NCI-H526 (cell line): ENCODE results near the gene NPTX1.

ENCODE experiments used
- DNase-seq, 2 experiments: peaks; one replicate each; lab custom pipeline; 2025; lab: John Stamatoyannopoulos, UW

NPTX1 gene

DNA sequence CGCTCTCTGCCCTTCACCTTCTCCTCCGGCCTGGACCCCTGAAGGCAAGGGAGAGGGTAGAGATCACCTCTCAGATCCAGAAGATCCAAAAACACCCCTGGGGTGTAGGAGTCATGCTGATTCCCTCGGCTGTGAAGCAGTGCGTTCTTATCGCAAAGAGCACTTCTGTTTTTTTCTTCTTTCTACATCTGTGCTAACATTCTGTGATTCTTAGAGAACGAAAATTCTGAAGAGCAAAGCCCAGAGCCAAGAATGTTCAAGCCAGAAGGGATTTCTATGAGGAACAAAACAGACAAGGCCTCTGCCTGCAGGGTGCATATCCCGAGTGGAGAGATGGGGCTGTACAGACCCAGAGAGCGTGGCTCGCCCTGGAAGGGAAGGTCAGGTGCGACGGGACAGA is 17.2 kb downstream of the NPTX1 start:
- no peak for DNase-seq

DNA sequence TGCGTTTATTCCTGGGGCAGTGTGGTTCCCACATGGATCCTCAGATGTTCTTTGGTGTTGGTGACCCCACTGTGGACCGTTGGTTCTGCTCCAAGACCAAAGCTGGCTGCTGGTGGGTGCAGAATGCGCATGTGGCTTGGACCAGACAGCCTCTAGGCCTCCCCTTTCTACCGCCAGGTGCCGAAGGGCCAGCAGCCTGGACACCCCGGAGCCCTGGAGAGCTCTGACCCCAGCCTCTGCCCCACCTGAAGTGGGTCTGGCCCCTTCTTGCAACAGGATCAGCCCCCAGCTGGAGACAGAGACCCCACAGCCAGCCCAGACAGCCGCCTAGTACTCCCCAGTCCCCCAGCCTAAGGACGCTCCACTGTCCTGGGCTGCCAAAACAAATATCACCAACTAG is 18.4 kb downstream of the NPTX1 start:
- no peak for DNase-seq

DNA sequence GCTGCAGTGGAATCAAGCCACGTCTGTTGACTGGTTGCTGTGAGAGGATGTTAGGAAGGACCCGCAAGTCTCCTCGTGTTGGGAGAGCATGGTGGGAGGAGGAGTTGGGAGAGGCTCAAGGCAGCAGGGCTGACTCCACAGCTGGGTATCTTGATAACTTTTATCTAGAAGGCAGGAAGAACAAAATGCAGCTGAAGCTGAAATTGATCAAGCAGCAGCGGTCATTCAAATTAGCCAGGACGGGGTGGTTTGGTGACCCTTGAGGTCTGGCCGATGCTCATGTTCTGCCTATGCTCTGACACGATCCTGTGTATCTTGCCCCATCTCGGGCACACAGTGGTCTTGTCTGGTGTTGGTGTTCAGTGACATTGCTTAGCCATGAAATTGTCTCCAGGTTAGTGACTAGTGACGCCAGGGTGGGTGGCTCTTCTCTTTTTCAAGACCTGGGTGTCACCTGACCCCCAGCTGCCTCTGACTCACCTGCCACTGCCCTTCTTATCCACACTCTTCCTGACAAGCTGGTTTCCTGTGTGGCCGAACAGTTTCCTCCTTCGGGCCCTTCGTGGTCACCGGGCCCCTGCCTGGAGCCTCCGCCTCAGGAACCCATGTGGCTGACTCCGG is 19.1 kb downstream of the NPTX1 start:
- DNase-seq, result no peak

DNA sequence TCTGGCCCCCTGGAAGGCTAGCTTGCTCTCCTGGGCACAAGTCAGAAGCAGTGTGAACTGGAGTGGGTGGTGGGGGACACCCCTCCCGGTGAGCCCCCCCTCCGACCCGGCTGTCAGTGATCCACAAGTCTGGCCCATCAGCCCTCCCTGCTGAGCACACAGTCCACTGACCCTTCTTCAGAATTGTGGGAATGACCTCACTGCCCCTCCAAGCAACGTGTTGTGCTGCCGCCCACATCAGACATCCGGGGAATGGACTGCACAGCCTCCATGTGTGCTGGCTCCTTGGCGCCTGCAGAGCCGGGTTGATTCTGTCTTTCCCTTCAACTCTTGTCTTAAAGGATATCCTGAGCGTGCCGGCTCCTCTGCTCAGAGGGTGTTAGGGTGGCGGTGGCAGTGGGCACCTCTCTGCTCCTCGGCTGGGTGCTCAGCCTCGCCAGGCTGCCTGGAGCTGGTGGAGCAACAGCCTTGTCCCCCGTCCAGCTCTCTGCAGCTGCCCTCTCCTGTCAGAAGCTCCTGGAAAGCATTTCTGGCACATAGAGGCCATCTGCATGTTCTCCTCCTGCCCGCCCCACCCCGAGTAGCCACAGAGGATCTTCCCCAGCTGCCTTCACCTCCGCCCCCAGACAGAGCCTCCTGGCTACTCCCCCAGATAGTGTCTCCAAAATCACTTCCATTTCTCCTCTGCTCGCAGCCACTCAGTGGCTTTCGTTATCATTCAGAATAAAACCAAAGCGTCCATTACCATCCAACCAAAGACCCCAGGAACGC is 19.8 kb downstream of the NPTX1 start:
- DNase-seq, result no peak

- no peak for DNase-seq
Observed at GRCh38 chr17:80455784-80456183, 20.6 kb downstream of the NPTX1 start.

DNA sequence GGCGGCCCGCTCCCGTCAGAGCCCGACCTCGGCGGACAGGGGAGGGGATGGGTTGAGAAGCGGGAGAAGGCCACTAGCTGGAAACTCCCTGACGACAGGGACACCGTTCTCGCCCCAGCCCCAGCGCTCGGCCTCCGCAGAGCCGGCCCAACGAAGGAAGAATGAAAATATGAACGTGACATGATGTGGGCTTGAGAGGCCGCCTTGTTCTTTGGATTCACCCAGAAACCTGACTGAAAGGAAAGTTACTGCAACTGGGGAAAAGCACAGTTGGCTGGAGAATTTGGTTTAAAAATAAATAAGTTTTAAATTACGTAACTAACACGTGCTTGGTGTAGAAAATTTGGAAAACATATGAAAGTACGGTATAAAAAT is 21.1 kb downstream of the NPTX1 start:
- DNase-seq, result peak in 1 of 2 experiments; percentile 76

- peak; percentile 88 to 98 for DNase-seq
Observed at GRCh38 chr17:80454557-80455335, 21.7 kb downstream of the NPTX1 start.

- no peak for DNase-seq
Observed at GRCh38 chr17:80453998-80454556, 22.3 kb downstream of the NPTX1 start.

- DNase-seq, result no peak
Observed at GRCh38 chr17:80453126-80453997, 23.0 kb downstream of the NPTX1 start.

DNA sequence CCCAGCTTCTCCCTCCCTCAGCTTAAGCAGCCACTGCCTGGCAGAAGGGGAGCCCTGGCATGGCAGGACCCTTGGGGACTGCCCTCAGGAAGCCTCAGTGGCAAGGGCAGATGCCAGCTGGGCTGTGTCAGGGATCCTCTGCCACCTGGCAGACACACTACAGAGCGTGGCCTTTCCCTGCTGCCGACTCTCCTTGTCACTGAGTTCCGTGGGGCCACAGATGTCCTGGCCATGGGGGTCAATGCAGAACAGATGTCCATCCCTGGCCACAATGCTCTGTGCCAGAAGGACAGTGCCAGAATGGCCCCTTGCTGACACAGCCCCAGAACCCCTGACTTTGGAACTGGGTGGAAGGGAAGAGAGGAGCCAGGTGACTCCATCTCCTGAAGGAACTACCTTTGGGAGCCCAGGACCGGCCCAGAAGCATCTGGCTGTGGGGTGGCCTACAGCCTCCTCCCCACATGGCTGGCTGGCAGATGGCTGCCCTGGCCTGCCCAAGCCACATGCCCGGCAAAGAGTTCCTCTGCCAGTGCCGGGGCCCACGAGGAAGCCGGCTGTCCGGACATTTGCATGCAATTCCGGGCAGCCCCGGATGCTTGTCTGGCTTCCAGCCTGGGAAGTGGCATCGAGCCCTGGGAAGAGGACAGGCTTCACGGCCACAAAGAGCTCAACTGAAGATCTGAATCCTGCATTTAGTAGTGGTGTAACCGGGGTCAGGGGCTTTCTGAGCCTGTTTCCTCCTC is 24.1 kb downstream of the NPTX1 start:
- DNase-seq, result peak in 1 of 2 experiments; percentile 39

DNA sequence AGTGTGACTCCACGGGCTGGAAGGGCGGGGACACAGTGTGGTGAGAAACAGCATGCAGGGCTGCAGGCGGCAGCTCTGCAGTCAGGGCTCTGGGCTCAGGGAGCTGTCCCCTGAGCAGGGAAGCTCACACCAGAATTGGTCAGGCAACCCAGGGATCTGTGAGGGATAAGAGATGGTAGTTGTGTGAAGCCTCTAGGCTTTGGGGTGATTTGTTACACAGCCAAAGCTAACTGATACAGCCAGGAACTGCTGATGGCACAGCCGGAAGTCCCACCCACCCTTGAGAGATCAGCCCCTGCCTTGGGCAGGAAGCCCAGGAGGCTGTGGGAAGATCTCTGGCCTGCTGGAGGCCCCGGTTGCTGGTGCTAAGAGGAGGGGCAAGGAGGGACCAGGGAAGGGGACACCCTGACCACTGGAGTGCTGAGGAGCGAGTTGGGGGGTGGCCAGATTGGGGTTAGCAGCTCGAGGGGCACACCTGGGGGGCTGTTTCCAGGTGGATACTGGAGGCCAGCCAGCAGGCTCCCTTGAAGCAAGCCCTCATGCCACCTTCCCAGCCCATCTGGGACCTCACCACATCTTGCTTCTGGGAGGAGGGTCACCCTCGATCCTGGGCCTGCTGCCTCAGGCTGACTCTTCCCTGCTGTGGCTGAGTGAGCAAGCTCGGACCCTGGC is 25.2 kb downstream of the NPTX1 start:
- no peak for DNase-seq

GRCh38 chr17:80449930-80450576 is 26.4 kb downstream of the NPTX1 start:
- DNase-seq, result no peak

GRCh38 chr17:80449194-80449929 is 27.0 kb downstream of the NPTX1 start:
- DNase-seq, result no peak

GRCh38 chr17:80447790-80448189 is 28.6 kb downstream of the NPTX1 start:
- DNase-seq, result no peak

- no peak for DNase-seq
Observed at GRCh38 chr17:80446645-80447405, 29.6 kb downstream of the NPTX1 start.

DNA sequence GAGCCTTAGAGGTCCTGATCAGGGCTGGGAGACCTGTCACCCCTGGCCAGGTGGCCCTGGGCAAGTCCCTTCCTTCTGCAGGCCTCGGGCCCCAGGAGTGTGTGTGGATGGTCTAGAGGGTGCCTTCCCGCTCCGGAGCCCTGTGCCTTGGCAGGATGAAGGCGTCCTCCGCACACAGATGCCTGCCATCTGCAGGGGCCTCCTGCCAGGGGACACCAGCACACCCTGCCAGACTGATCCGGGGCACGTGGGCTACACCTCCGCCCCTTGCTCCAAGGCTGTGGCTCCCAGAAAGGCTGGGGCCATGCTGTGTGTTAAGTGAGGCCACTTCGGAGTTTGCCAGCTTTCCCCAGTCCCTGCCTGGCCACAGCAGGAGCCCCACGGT is 30.7 kb downstream of the NPTX1 start:
- no peak for DNase-seq

DNA sequence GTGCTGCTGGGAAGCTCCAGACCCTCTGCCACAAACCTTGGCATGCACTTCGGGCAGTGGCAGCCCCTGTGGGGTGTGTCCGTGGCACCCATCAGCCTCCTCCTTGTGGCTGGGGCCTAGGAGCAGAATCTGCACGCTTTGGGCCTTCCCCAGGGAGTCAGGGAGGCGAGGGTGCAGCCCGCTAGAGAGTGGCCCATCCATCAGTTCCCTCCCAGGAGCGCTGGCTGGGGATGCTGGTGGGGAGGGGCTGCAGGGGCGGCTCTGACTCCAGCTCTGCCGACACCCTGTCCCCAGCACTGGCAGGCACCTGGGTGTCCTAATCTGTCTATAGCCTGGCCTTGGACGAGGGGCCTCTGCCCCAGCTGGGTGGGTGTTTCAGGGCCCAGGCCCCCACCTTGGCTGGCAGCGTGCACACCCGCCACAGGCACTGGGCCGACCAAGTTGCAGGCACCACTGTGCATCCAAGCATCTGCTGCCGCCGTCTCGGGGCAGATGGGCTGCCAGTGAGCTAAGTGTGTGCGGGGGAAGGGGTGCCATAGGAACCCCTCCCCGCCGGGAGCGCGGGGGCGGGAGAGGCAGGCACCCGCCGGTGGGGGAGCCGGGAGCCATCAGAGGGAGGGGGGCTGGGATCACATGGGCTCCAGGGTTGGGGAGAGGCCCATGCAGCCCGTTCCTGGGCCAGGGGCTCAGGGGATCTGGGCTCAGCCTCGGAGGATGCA is 31.2 kb downstream of the NPTX1 start:
- DNase-seq, result no peak

DNA sequence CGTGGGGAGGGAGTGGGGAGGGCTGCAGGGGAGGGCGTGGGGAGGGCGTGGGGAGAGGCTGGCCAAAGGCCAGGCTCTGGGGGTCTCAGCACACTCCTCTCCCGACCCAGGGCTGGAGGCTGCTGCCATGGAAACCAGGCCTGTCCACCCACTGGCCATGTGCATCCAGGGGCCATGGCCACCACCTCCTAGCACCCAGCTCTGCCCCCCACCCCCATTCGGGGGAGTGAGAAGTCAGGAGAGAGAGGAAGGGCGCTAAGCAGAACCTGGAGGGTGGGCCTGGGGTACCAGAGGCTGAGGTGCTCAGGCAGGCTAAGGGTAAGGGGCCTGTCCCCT is 31.8 kb downstream of the NPTX1 start:
- DNase-seq, result no peak
